HepG2 (cell line): ENCODE measurements around the gene GTF2A2.

Source experiments
- CBX5 ChIP-seq: sonication (generic); formaldehyde crosslinking; IDR thresholded peaks from 2 replicates; pipeline ENCODE4 v1.4.0; 2020; ENCODE audit warnings: missing genetic modification reagents, borderline replicate concordance
- CTCF ChIP-seq: sonication (generic); formaldehyde crosslinking; IDR thresholded peaks from 2 replicates; pipeline ENCODE4 v1.5.0; 2020; ENCODE audit warnings: mild to moderate bottlenecking, missing genetic modification reagents, moderate library complexity
- DR1 ChIP-seq: sonication (generic); formaldehyde crosslinking; IDR thresholded peaks from 2 replicates; pipeline ENCODE4 v1.8.0; 2021; ENCODE audit warnings: mild to moderate bottlenecking, missing genetic modification reagents, inconsistent platforms
- EP300 ChIP-seq, 3 experiments: sonication (generic) in 1 of 3; formaldehyde crosslinking in 1 of 3; IDR thresholded peaks; 2 replicates each; pipeline versions ENCODE4 v1.5.1 to v1.6.1; 2011 to 2020; ENCODE audit warnings: low read depth in 2 of 3, low read length in 2 of 3, borderline replicate concordance in 1 of 3, improper control_type of control experiment in 1 of 3, mild to moderate bottlenecking in 1 of 3, missing genetic modification reagents in 1 of 3, moderate library complexity in 1 of 3
- FOSL1 ChIP-seq: sonication (generic); formaldehyde crosslinking; IDR thresholded peaks from 2 replicates; pipeline ENCODE4 v1.9.0; 2021; ENCODE audit warnings: missing genetic modification reagents, borderline replicate concordance
- HINFP ChIP-seq: sonication (generic); formaldehyde crosslinking; IDR thresholded peaks from 2 replicates; pipeline ENCODE4 v1.4.0; 2020; ENCODE audit warnings: low read depth, mild to moderate bottlenecking, missing genetic modification reagents
- MAX ChIP-seq: IDR thresholded peaks from 2 replicates; pipeline ENCODE4 v1.6.1; 2012; ENCODE audit warnings: inconsistent platforms
- SP2 ChIP-seq: sonication (generic); formaldehyde crosslinking; IDR thresholded peaks from 2 replicates; pipeline ENCODE4 v1.5.1; 2020; ENCODE audit warnings: mild to moderate bottlenecking, missing genetic modification reagents
- ZXDC ChIP-seq: sonication (generic); formaldehyde crosslinking; IDR thresholded peaks from 2 replicates; pipeline ENCODE4 v1.5.0; 2020; ENCODE audit warnings: mild to moderate bottlenecking, missing genetic modification reagents

GRCh38 chr15:59680870-59681269 lies 23.6 kb upstream of the GTF2A2 start:
- no peak for TF ChIP-seq DR1
- TF ChIP-seq ZXDC (CRISPR knock-in tag) = no peak
- TF ChIP-seq CTCF (CRISPR knock-in tag) = no peak
- no peak for TF ChIP-seq FOSL1 (CRISPR knock-in tag)
- no peak for TF ChIP-seq MAX
- TF ChIP-seq EP300 (IDR thresholded peaks at IDR 0.05; ENCODE audit: low read depth in 2 of 2, low read length in 2 of 2) = no peak
- no peak for TF ChIP-seq EP300 (CRISPR knock-in tag; IDR thresholded peaks at IDR 0.05; ENCODE audit: borderline replicate concordance)
- no peak for TF ChIP-seq SP2 (CRISPR knock-in tag)
- TF ChIP-seq CBX5 (CRISPR knock-in tag) = no peak
- TF ChIP-seq HINFP (CRISPR knock-in tag) = no peak
